Aortic smooth muscle cell (primary cell): ENCODE data around the gene UBR2. TPM values are rescaled to one million over a fixed set of nuclear protein-coding genes. Genes with fewer than 3 reads are reported as not detected.

Experiments
- total RNA-seq: library from RNA; depleted of rRNA; stranded (reverse); fragments of >200 nt; gene quantifications from 2 replicates; pipeline ENCODE4 v1.2.3, GENCODE V29; 2014

Gene UBR2
- 27.6 and 33.4 TPM in 2 replicates for total RNA-seq

DNA sequence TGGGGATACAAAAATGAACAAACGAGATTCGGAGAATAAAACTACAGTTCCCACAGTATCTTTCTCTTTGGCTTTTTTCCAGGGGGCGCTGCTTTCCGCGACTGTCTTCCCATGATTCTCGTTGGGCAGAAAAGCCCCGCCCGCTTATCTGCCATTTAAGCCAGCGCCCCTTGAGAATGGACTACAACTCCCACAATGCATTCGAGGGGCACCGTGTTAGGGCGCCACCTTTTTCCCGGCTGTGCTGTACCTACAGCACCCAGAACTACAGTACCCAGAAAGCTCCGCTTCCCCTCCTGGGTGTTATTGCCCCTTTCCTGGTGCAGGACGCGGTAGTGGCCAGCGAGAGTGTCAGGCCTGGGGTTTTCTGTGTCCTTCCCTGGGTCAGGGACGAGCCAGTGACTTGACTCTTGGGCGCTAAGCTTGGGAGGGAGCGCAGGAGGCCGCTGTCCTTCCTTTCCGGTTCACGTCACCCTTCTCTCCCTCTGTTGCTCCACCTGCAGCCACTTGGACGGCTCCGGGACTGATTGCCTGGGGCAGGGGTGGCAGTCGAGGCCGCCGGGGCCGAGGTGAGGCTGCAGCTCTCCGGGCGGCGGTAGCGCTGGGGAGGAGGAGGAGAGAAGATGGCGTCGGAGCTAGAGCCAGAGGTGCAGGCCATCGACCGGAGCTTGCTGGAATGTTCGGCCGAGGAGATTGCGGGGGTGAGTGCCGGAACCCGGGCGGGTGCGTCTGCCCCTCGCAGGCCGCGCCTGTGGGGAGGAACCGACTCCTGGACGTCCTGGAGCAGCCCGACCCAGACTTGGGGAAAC, at the start of gene UBR2:
UBR2 (plus strand) TSS at position 333 of the 809 bp plus-strand sequence; CDS start at position 624, 291 bp downstream.

GRCh38 chr6:42722497-42722896, 158.7 kb downstream of the UBR2 start, which contains the start of gene PRPH2:
TSS of gene PRPH2 (minus strand) at chr6:42722597. CDS start at chr6:42722334, 263 bp downstream.

Other genes with a start within 250 kb of the UBR2 start
- 3.2 and 4.2 TPM in 2 replicates for gene TRERF1, start 112.1 kb upstream of the UBR2 start, total RNA-seq
- gene PRPH2, start 158.6 kb downstream of the UBR2 start, total RNA-seq = 0.25 and 0.79 TPM in 2 replicates
- gene TBCC, start 182.1 kb downstream of the UBR2 start, total RNA-seq = 38.6 and 40.6 TPM in 2 replicates
- gene BICRAL, start 218.0 kb downstream of the UBR2 start, total RNA-seq = 6.2 and 8.0 TPM in 2 replicates